HG02840 (cell line): ENCODE data around the gene ADD1.

Experiments
- ATAC-seq: cut with Tn5 transposase; IDR thresholded peaks from one replicate; pipeline ENCODE4 v1.9.1; 2021; ENCODE audit warnings: mild to moderate bottlenecking, moderate library complexity, moderate number of reproducible peaks; ENCODE audit not compliant: unreplicated experiment, low FRiP score

Gene ADD1

GRCh38 chr4:2873329-2873728, 29.7 kb downstream of the ADD1 start:
- no peak for ATAC-seq

- ATAC-seq, result no peak
Observed at GRCh38 chr4:2874861-2875260, 31.2 kb downstream of the ADD1 start.

- ATAC-seq, result no peak
Observed at GRCh38 chr4:2875556-2875955, 31.9 kb downstream of the ADD1 start.

- no peak for ATAC-seq
Observed at GRCh38 chr4:2878346-2878745, 34.7 kb downstream of the ADD1 start.

- ATAC-seq, result no peak
Observed at GRCh38 chr4:2879026-2879425, 35.4 kb downstream of the ADD1 start.

- no peak for ATAC-seq
Observed at GRCh38 chr4:2881431-2881830, 37.8 kb downstream of the ADD1 start.

GRCh38 chr4:2882341-2882740, 38.7 kb downstream of the ADD1 start:
- ATAC-seq, result no peak

GRCh38 chr4:2886161-2886560, 42.5 kb downstream of the ADD1 start:
- ATAC-seq, result no peak

- ATAC-seq, result no peak
Observed at GRCh38 chr4:2886622-2887021, 43.0 kb downstream of the ADD1 start.

- no peak for ATAC-seq
Observed at GRCh38 chr4:2887343-2887742, 43.7 kb downstream of the ADD1 start.

GRCh38 chr4:2888886-2889285, 45.2 kb downstream of the ADD1 start:
- ATAC-seq, result no peak

- ATAC-seq, result no peak
Observed at GRCh38 chr4:2891294-2891693, 47.6 kb downstream of the ADD1 start.

GRCh38 chr4:2893772-2894171, 50.1 kb downstream of the ADD1 start:
- ATAC-seq, result no peak

- no peak for ATAC-seq
Observed at GRCh38 chr4:2898001-2898400, 54.4 kb downstream of the ADD1 start.

GRCh38 chr4:2900741-2901140, 57.1 kb downstream of the ADD1 start:
- ATAC-seq, result no peak

GRCh38 chr4:2901186-2901585, 57.5 kb downstream of the ADD1 start:
- ATAC-seq, result no peak

GRCh38 chr4:2902126-2902525, 58.5 kb downstream of the ADD1 start:
- ATAC-seq, result no peak

GRCh38 chr4:2905544-2905943, 61.9 kb downstream of the ADD1 start:
- ATAC-seq, result no peak

GRCh38 chr4:2906218-2906617, 62.6 kb downstream of the ADD1 start:
- no peak for ATAC-seq

- ATAC-seq, result no peak
Observed at GRCh38 chr4:2907226-2907625, 63.6 kb downstream of the ADD1 start.

- ATAC-seq, result no peak
Observed at GRCh38 chr4:2907706-2908293, 64.2 kb downstream of the ADD1 start.

GRCh38 chr4:2908686-2909085, 65.0 kb downstream of the ADD1 start:
- ATAC-seq, result no peak

- no peak for ATAC-seq
Observed at GRCh38 chr4:2909583-2909982, 65.9 kb downstream of the ADD1 start.
